T1000 (cell line): Measurements from ENCODE around the gene NPC1L1.

Experiments used
- DNase-seq: peaks from one replicate; lab custom pipeline; 2025; ENCODE audit warnings: mixed read lengths; lab: John Stamatoyannopoulos, UW

NPC1L1 gene

DNA sequence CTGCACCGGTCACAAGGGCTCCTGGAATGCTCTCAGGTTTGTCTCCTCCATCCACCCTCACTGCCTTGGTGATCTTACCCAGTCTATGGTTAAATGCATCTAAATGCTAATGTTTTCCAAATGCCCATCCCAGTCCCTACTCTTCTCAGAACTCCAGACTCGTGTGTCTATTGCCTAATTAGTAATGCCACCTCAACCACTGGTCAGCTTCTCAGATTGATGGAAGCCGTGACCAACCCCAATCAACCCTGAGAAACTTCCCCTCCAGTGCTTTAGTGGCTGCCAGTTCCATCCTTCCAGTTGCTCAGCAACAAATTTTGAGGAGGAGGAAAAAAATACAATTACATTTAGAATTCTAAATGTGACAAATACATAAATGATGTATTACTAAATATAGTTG, 69.3 kb downstream of the NPC1L1 start:
- no peak for DNase-seq

- no peak for DNase-seq
Measured at GRCh38 chr7:44471436-44471835, 69.7 kb downstream of the NPC1L1 start.

DNA sequence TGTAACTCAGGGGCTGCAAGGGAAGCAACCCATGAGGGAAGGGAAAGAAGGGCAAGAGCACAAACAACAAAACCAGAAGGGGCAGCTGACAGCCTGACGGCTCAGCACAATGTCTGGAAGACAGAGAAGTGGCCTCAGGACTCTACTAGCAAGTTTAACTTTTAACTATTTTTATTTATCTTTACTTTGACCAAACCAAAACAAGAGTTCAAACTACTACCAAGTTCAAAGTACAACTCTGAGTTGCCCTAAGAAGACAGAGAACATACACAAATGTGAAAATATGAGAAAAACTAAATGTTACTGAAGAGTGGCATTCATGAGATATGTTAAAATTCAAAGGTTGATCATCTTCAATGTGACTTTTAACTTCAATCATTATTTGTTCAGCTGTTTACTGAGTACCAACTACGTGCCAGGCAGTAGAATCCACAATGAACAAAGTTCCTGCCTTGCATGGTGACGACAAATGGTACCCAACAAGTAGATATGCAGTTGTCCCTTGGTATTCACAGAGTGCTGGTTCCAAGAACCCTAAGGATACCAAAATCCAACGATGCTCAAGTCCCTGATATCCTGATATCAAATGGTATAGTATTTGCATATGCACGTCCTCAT, 70.4 kb downstream of the NPC1L1 start:
- no peak for DNase-seq

GRCh38 chr7:44470135-44470479, 71.0 kb downstream of the NPC1L1 start:
- no peak for DNase-seq

- no peak for DNase-seq
Measured at GRCh38 chr7:44469461-44470134, 71.5 kb downstream of the NPC1L1 start.

GRCh38 chr7:44467217-44467548, 73.9 kb downstream of the NPC1L1 start:
- DNase-seq, result no peak

GRCh38 chr7:44466300-44467216, 74.6 kb downstream of the NPC1L1 start:
- DNase-seq, result no peak

- DNase-seq, result no peak
Measured at GRCh38 chr7:44465490-44465889, 75.6 kb downstream of the NPC1L1 start.

DNA sequence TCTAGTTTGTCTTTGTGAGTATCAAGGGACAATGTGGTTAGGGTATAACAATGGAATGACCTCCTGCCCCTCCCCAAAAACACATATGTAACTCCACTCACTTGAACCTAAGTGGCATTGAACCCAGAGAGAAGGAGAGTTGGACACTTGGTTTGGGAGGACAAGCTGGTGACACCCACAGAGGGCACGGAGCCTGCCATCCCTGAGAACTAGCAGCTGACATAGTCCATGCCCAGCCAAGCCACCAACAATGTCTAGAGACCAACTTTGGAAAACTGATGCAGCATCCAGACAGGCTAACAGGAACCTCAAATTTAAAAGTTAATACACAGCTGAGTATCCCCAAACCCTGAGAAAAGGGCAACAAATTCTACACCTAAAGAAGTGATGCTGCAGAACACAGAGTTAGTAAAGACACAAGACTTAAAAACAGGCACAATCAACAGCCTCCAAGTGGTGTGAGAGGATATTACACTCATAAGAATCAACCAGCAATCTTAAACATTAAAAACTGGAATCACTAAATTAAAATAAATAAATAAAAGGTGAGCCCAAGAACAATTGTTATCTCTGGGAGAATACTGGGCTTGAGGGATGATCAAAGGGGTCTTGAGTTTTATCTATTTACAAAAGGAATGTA, 77.8 kb downstream of the NPC1L1 start:
- no peak for DNase-seq
